A549 (cell line): Measurements from ENCODE around the gene FAM153A.
"Not testable (repeated sequence)": the region's sequence is repeated elsewhere in the genome, so short reads cannot be mapped to it uniquely, and the experiment has no call there.

ENCODE experiments used
- ESRRA ChIP-seq: fragments of 150-350 bp; IDR thresholded peaks from 2 replicates; pipeline ENCODE4 v1.6.1; 2014; ENCODE audit warnings: mild to moderate bottlenecking, low read length, borderline replicate concordance
- NR3C1 ChIP-seq: fragments of >200 bp; sonication (Bioruptor Twin); formaldehyde crosslinking; IDR thresholded peaks from 3 replicates; pipeline ENCODE4 v1.6.1; 2017
- TF ChIP-seq, protein P1 (sequence below): fragments of >200 bp; sonication (Bioruptor Twin); formaldehyde crosslinking; IDR thresholded peaks from 3 replicates; pipeline ENCODE4 v1.5.1; 2016

DNA sequence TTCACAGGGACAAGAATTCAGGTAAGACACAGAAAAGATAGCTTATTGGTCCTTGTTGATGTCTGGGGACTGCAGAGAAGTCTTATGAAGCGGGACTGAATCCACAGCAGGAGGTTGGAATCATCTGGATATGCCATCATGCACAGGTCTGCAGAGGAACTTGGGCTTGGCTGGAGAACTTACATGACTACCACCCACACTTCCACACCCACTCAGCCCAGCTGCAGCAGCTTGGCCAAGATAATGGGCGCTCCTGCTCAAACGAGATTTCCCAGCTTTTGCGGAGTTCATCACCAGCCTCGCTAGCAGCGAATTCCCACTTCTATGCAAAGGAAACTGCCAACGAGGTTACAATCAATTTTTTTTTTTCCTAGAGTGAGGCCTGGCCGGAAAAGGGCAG lies 21.7 kb downstream of the FAM153A start:
- TF ChIP-seq, protein P1, sequence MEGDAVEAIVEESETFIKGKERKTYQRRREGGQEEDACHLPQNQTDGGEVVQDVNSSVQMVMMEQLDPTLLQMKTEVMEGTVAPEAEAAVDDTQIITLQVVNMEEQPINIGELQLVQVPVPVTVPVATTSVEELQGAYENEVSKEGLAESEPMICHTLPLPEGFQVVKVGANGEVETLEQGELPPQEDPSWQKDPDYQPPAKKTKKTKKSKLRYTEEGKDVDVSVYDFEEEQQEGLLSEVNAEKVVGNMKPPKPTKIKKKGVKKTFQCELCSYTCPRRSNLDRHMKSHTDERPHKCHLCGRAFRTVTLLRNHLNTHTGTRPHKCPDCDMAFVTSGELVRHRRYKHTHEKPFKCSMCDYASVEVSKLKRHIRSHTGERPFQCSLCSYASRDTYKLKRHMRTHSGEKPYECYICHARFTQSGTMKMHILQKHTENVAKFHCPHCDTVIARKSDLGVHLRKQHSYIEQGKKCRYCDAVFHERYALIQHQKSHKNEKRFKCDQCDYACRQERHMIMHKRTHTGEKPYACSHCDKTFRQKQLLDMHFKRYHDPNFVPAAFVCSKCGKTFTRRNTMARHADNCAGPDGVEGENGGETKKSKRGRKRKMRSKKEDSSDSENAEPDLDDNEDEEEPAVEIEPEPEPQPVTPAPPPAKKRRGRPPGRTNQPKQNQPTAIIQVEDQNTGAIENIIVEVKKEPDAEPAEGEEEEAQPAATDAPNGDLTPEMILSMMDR = not testable (repeated sequence)
- not testable (repeated sequence) for TF ChIP-seq ESRRA, NR3C1
